Putamen (tissue), 1 donor: Measurements from ENCODE around the gene CAMK2D.

Source experiments
- DNase-seq: peaks from one replicate; pipeline ENCODE4 v3.0.0-alpha.2; 2016; ENCODE audit warnings: low spot score

Gene CAMK2D

GRCh38 chr4:113604955-113605354 is 156.6 kb downstream of the CAMK2D start:
- DNase-seq: no peak

DNA sequence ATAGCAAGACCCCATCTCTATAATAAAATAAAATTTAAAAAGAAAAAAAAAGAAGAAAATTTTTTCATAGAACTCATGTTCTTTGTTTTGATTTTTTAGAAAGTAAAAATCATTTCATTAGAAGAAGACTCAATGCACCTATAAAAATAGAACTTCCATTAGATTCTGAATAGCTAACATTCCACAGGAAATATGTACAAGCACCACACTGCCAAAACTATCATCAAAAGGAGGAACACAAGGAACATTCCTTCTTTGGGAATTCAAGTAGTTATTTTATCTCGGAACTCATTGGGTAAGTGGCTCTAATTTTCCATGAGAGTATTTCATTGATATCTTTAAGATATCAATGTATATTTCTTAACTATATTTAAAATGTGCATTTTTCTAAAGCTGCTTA is 157.6 kb downstream of the CAMK2D start:
- DNase-seq: no peak

DNA sequence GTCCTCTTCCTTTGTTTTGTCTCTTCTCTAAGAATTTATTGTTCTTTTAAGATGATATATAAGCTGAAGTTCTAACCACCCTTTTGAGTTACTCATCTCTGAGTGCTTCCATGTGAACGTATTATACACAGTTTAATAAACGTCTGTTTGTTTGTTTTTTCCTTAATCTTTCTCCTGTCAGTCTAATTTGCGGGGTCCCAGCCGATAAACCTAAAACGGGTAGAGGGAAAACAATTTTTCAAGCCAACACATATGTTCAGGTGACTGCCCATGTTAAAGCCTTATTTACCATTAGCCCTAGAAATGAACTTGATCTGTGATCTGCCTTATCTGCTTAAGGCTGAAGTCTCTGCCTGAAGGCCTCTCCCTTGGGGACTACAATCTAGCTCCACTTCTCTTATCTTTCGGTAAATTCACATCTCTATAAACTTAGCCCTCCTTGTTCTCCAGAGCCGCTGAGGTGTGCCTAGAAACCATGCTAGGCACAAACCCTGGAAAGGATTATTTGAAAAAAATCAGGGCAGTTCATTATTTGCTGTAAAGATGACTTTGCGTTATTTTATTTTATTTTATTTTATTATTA is 158.8 kb downstream of the CAMK2D start:
- DNase-seq: no peak

GRCh38 chr4:113601636-113602035 is 159.9 kb downstream of the CAMK2D start:
- DNase-seq: no peak

DNA sequence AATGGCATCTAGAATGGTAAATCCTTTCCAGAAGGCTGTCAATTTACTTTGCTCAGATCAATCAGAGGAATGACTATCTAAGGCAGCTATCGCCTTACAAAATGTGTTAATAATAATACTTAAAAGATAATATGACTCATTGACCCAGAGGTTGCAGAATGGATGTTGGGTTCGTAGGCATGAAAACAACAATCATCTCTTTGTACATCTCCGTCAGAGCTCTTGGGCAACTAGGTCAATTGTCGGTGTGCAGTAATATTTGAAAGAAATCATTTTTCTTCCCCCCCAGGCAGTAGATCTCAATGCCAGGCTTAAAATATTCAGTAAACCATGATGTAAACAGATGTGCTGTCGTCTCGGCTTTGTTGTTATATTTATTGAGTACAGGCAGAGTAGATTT is 165.1 kb downstream of the CAMK2D start:
- no peak for DNase-seq

- no peak for DNase-seq
These were observed 167.3 kb downstream of the CAMK2D start for GRCh38 chr4:113594231-113594556.

DNA sequence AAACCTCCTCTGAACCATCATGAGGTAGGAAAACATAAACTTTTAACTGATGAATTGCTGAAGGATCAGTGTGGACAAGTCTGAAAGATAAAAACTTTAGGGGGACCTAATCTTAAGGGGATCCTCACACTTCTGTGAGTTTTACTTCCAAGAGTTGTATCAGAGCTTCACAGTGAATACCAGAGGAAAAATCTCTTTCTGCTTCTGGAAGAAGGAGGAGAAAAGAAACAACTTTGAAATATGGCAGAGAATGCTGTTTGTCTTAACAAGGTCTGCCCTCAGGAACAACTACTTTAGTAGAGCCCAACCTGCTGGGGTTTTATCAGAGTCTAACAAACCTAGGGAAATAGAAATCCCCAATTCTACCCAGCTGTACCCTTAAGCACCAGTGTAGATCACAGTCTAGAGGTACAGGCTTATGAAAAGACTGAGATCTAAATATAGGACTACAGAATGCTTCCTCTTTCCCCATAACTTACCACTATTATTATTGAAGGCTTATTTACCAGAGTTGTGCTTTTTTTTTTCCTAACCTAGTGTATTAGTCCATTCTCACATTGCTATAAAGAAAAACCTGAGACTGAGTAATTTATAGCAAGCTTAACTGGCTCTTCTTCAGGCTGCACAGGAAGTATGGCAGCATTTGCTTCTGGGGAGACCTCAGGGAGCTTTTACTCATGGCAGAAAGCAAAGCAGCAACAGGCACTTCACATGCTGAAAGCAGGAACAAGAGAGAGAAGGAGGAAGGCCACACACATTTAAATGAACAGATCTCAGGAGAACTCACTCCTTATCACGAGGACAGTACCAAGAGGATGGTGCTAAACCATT is 167.9 kb downstream of the CAMK2D start:
- DNase-seq: no peak

DNA sequence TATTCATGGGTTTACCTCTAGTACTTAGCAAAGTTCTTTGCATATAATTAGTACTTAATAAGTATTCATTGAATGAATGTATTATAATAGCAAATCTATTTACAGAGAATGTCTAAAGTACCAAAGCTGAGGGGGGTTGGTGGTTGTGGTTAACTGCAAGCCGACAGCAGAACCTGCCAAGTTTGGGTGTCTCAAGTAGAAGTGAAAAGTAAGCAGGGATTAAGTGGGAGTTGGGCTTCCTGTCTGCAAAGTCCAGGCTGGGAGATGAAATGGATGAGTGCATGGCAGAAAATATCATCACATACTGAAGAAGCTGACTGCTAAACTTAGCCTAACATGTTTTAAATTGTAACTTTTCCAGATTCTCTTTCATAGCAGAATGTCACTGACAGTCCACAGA is 169.6 kb downstream of the CAMK2D start:
- no peak for DNase-seq

- DNase-seq: no peak
These were observed 172.5 kb downstream of the CAMK2D start for GRCh38 chr4:113588895-113589668.

- peak; percentile 6 for DNase-seq
These were observed 173.8 kb downstream of the CAMK2D start for GRCh38 chr4:113587640-113588275.

DNA sequence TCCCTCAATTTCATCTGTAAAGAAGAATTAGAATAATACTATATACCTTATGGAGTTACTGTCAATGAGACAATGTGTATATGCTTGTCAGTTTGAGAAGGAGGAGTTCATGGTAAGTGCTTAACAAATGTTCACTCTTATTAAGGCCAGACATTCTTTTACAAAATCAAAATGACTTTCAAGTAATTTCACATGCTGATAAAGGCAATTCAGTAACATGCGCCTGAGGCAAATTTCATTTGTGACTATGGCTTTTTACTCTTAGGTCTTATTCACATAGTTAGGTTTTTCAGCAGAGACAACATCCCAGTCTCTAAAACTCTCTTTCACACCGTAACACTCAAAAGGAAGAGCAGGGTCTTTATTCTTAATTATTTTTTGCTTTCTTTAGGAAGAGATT is 174.4 kb downstream of the CAMK2D start:
- DNase-seq: no peak

- DNase-seq: no peak
These were observed 175.5 kb downstream of the CAMK2D start for GRCh38 chr4:113586072-113586471.

DNA sequence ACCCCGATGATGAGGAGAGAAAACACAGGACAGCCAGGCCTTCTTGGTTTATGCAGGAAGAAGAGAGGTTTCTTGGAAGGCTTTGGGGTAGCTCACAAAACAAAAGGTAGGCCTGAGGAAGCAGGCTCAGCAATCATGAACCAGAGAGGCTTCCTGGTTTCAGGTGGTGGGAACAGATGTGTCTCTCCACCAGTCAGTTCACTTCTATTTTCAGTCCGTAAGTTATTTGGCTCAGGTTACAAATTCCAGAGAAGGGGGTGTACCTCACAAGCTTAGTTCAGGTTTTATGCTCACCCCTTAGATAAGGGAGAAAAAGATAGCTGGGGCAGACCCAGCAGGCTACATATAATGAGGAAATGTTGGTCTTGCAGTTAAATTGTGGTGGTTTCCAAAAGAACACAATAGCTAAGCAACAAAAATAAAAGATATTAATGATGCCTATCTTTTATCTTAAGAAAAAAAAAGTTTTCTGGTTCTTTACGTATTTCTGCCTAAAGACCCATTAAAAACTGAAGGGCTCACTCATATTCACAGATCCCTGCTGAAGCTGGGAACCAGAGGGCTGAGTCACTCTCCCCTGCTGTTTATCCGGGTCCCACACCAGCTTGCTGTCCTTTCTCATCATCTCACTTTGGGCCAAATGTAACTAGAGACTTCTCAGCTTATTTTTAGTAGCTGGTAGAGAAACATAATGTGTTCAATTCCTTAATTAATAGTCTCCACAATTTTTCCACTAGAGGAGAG is 177.0 kb downstream of the CAMK2D start:
- DNase-seq: no peak

- DNase-seq: no peak
These were observed 178.8 kb downstream of the CAMK2D start for GRCh38 chr4:113582737-113583136.

GRCh38 chr4:113579360-113579759 is 182.2 kb downstream of the CAMK2D start:
- no peak for DNase-seq

- DNase-seq: no peak
These were observed 184.4 kb downstream of the CAMK2D start for GRCh38 chr4:113576947-113577678.

- no peak for DNase-seq
These were observed 186.1 kb downstream of the CAMK2D start for GRCh38 chr4:113575401-113575800.

DNA sequence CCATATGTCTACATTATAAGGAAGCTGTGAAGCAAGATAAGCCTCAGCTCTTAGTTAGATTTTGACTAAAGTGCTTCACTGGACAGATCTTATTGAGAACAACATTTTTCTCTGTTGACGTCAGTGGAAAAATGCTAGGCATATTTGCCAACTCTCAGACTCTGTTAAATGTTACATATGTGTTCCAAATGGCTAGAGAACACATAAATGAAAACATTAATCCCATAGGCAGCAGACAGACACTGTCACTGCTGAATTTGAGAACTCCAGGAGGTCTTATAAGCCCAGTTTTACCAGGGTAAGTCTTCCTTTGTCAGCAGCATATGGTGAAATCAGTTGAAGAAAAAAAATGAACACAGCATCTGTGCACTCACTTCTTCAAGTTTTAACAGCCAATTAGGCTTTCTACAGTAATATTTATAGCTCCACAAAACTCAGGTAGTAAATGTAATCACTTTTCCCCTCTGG is 186.9 kb downstream of the CAMK2D start:
- DNase-seq: no peak

DNA sequence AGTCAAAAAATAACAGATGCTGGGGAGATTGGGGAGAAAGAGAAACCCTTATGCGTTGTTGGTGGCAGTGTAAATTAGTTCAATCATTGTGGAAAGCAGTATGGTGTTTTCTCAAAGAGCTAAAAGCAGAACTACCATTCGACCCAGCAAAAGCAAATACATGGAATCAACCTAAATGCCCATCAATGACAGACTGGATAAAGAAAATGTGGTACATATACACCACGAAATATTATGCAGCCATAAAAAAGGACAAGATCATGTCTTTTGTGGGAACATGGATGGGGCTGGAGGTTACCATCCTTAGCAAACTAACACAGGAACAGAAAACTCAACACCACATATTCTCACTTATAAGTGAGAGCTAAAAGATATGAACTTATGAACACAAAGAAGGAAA is 188.9 kb downstream of the CAMK2D start:
- no peak for DNase-seq

GRCh38 chr4:113566015-113566795 is 195.3 kb downstream of the CAMK2D start:
- no peak for DNase-seq

DNA sequence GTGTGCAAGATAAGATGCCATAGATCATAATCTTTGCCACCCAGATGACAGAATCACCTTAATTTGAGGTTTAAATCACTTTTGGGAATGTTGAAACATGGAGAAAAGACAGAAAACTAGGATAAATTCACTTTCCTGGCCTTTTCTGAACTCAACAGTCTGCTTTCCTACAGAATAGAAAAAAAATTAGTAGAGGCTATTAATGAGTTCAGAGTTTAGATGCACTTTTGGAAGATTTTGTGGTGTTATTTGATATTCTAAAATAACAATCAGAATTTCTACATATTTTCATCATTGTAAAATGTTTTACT is 195.9 kb downstream of the CAMK2D start:
- DNase-seq: no peak
